Adipose tissue (tissue), 3 donors: Measurements from ENCODE around the gene FCAMR. TPM values are rescaled to one million over a fixed set of nuclear protein-coding genes. Genes with fewer than 3 reads are reported as not detected.

Experiments
- H3K27ac ChIP-seq: one replicate; pipeline ENCODE4 v1.5.1; 2013; ENCODE audit warnings: low read depth, low read length
- WGBS, 3 donors: extraction: QIAGEN DNeasy Blood & Tissue Kit; methylation state at CpG; one replicate each; pipeline ENCODE4 v1.1.7; 2013; 5-methylcytosine and 5-hydroxymethylcytosine counted together
- polyA plus RNA-seq, 3 donors: library from polyadenylated mRNA; stranded (reverse); fragments of 200-250 nt; gene quantifications; one replicate each; pipeline ENCODE4 v1.2.3, GENCODE V29; 2013
- donor health status: healthy with polysubstance abuse.
- donor health status: Bipolar disorder and iron deficiency.
- donor health status: healthy.

FCAMR gene
- polyA plus RNA-seq, 3 donors, result 0.90 TPM; not detected in 2

GRCh38 chr1:207002724-207003146 is 32.5 kb upstream of the FCAMR start:
- H3K27ac ChIP-seq, result no peak overlapping the region
- WGBS, 3 donors, result 44 to 59% (median 58%) methylated on average over 1 of the region's 1 CpG

- no peak overlapping the region for H3K27ac ChIP-seq
- WGBS, 3 donors, result 77 to 86% (median 86%) methylated on average over 5 of the region's 5 CpGs
Observed at GRCh38 chr1:207001492-207002245, 31.4 kb upstream of the FCAMR start.

GRCh38 chr1:207000651-207001291 is 30.5 kb upstream of the FCAMR start:
- no peak overlapping the region for H3K27ac ChIP-seq
- 60 to 81% (median 65%) methylated on average over 5 of the region's 5 CpGs for WGBS, 3 donors

- no peak overlapping the region for H3K27ac ChIP-seq
- WGBS, 3 donors, result 55 to 88% (median 72%) methylated on average over 2 of the region's 2 CpGs
Observed at GRCh38 chr1:206998816-206999215, 28.6 kb upstream of the FCAMR start.

- H3K27ac ChIP-seq, result no peak overlapping the region
Observed at GRCh38 chr1:206992790-206993189, 22.5 kb upstream of the FCAMR start.

GRCh38 chr1:206987873-206988272 is 17.6 kb upstream of the FCAMR start:
- WGBS, 3 donors, result 94 to 100% (median 98%) methylated on average over 1 of the region's 1 CpG
- H3K27ac ChIP-seq, result no peak overlapping the region

GRCh38 chr1:206986885-206987284 is 16.6 kb upstream of the FCAMR start:
- 31 to 75% (median 64%) methylated on average over 3 of the region's 3 CpGs for WGBS, 3 donors
- H3K27ac ChIP-seq, result no peak overlapping the region

- 66 to 84% (median 83%) methylated on average over 3 of the region's 3 CpGs for WGBS, 3 donors
- H3K27ac ChIP-seq, result no peak overlapping the region
Observed at GRCh38 chr1:206986402-206986801, 16.1 kb upstream of the FCAMR start.

GRCh38 chr1:206985162-206985749 is 15.0 kb upstream of the FCAMR start:
- H3K27ac ChIP-seq, result no peak overlapping the region
- 70 to 79% (median 78%) methylated on average over 10 of the region's 10 CpGs for WGBS, 3 donors

GRCh38 chr1:206982216-206982615 is 12.0 kb upstream of the FCAMR start:
- 26 to 37% (median 27%) methylated on average over 4 of the region's 4 CpGs for WGBS, 3 donors
- H3K27ac ChIP-seq, result no peak overlapping the region

- H3K27ac ChIP-seq, result no peak overlapping the region
- 71 to 87% (median 77%) methylated on average over 3 of the region's 3 CpGs for WGBS, 3 donors
Observed at GRCh38 chr1:206979379-206980043, 9.3 kb upstream of the FCAMR start.

- no peak overlapping the region for H3K27ac ChIP-seq
- 80 to 86% (median 83%) methylated on average over 7 of the region's 7 CpGs for WGBS, 3 donors
Observed at GRCh38 chr1:206978259-206978658, 8.0 kb upstream of the FCAMR start.

GRCh38 chr1:206975306-206975705 is 5.0 kb upstream of the FCAMR start:
- 86 to 90% (median 88%) methylated on average over 1 of the region's 1 CpG for WGBS, 3 donors

GRCh38 chr1:206974140-206974539 is 3.9 kb upstream of the FCAMR start:
- WGBS, 3 donors, result 87 to 94% (median 88%) methylated on average over 3 of the region's 3 CpGs
- H3K27ac ChIP-seq, result no peak overlapping the region

More at GRCh38 chr1:206975306-206975705, 5.0 kb upstream of the FCAMR start:
- H3K27ac ChIP-seq, result no peak overlapping the region

GRCh38 chr1:206972728-206973127 is 2.5 kb upstream of the FCAMR start:
- WGBS, 3 donors, result 31 to 75% (median 66%) methylated on average over 2 of the region's 2 CpGs
- H3K27ac ChIP-seq, result no peak overlapping the region

GRCh38 chr1:206971029-206971655 is 882 bp upstream of the FCAMR start:
- WGBS, 3 donors, result 64 to 81% (median 80%) methylated on average over 2 of the region's 2 CpGs
- H3K27ac ChIP-seq, result no peak overlapping the region

- 25 to 54% (median 48%) methylated on average over 5 of the region's 5 CpGs for WGBS, 3 donors
Observed at GRCh38 chr1:206969090-206969489, 1.2 kb downstream of the FCAMR start.

GRCh38 chr1:206967096-206967849 is 3.0 kb downstream of the FCAMR start:
- 45 to 73% (median 48%) methylated on average over 8 of the region's 8 CpGs for WGBS, 3 donors
- H3K27ac ChIP-seq, result no peak overlapping the region

More at GRCh38 chr1:206969090-206969489, 1.2 kb downstream of the FCAMR start:
- H3K27ac ChIP-seq, result no peak overlapping the region
